ENCODE measurements around the gene WDR64.

WDR64 gene

DNA sequence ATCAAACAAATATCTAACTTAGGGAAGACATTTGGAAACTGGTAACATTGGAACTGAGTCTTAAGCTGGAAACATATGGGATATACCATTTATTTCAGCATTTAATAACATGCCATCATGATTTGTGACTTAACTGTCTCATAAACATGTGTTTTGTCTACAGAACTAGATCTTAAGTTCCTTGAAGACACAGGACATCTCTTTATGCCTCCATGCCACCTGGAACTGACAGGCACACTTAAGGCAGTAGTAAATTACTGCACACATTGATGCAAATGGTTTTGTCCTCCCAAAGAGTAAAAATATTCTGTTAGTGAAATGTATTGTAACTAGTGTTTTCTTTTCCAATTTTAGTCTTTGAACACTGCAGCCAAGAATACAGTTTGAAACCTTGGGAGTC is 194.3 kb downstream of the WDR64 start:
- no peak for TF ChIP-seq ISL1 (CRISPR knock-in tag; IDR thresholded peaks at IDR 0.05)
- TF ChIP-seq ZNF565 (CRISPR knock-in tag; conservative IDR thresholded peaks at IDR 0.05; ENCODE audit: low read depth) = no peak
- TF ChIP-seq BACH2 (CRISPR knock-in tag; IDR thresholded peaks at IDR 0.05; ENCODE audit: borderline replicate concordance) = no peak
- TF ChIP-seq ZFP30 (CRISPR knock-in tag; IDR thresholded peaks at IDR 0.05) = no peak
- TF ChIP-seq OSR1 (CRISPR knock-in tag; IDR thresholded peaks at IDR 0.05) = no peak
- TF ChIP-seq ZNF70 (CRISPR knock-in tag; IDR thresholded peaks at IDR 0.05) = no peak
- TF ChIP-seq PPARA (CRISPR knock-in tag; IDR thresholded peaks at IDR 0.05; ENCODE audit: borderline replicate concordance) = no peak
- TF ChIP-seq TCF4 (CRISPR knock-in tag; IDR thresholded peaks at IDR 0.05; ENCODE audit: borderline replicate concordance) = no peak
- no peak for TF ChIP-seq RARB (CRISPR knock-in tag; IDR thresholded peaks at IDR 0.05)
- TF ChIP-seq, protein P1, sequence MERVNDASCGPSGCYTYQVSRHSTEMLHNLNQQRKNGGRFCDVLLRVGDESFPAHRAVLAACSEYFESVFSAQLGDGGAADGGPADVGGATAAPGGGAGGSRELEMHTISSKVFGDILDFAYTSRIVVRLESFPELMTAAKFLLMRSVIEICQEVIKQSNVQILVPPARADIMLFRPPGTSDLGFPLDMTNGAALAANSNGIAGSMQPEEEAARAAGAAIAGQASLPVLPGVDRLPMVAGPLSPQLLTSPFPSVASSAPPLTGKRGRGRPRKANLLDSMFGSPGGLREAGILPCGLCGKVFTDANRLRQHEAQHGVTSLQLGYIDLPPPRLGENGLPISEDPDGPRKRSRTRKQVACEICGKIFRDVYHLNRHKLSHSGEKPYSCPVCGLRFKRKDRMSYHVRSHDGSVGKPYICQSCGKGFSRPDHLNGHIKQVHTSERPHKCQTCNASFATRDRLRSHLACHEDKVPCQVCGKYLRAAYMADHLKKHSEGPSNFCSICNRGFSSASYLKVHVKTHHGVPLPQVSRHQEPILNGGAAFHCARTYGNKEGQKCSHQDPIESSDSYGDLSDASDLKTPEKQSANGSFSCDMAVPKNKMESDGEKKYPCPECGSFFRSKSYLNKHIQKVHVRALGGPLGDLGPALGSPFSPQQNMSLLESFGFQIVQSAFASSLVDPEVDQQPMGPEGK (CRISPR knock-in tag; IDR thresholded peaks at IDR 0.05; ENCODE audit: borderline replicate concordance) = no peak
- TF ChIP-seq TOX (CRISPR knock-in tag; IDR thresholded peaks at IDR 0.05; ENCODE audit: borderline replicate concordance) = no peak
- no peak for TF ChIP-seq ARNTL (CRISPR knock-in tag; IDR thresholded peaks at IDR 0.05; ENCODE audit: borderline replicate concordance, low read depth)
- TF ChIP-seq ZFP3 (CRISPR knock-in tag; IDR thresholded peaks at IDR 0.05) = no peak
- TF ChIP-seq, protein P2, sequence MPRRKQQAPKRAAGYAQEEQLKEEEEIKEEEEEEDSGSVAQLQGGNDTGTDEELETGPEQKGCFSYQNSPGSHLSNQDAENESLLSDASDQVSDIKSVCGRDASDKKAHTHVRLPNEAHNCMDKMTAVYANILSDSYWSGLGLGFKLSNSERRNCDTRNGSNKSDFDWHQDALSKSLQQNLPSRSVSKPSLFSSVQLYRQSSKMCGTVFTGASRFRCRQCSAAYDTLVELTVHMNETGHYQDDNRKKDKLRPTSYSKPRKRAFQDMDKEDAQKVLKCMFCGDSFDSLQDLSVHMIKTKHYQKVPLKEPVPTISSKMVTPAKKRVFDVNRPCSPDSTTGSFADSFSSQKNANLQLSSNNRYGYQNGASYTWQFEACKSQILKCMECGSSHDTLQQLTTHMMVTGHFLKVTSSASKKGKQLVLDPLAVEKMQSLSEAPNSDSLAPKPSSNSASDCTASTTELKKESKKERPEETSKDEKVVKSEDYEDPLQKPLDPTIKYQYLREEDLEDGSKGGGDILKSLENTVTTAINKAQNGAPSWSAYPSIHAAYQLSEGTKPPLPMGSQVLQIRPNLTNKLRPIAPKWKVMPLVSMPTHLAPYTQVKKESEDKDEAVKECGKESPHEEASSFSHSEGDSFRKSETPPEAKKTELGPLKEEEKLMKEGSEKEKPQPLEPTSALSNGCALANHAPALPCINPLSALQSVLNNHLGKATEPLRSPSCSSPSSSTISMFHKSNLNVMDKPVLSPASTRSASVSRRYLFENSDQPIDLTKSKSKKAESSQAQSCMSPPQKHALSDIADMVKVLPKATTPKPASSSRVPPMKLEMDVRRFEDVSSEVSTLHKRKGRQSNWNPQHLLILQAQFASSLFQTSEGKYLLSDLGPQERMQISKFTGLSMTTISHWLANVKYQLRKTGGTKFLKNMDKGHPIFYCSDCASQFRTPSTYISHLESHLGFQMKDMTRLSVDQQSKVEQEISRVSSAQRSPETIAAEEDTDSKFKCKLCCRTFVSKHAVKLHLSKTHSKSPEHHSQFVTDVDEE (CRISPR knock-in tag; IDR thresholded peaks at IDR 0.05) = no peak
- ATAC-seq = no peak

DNA sequence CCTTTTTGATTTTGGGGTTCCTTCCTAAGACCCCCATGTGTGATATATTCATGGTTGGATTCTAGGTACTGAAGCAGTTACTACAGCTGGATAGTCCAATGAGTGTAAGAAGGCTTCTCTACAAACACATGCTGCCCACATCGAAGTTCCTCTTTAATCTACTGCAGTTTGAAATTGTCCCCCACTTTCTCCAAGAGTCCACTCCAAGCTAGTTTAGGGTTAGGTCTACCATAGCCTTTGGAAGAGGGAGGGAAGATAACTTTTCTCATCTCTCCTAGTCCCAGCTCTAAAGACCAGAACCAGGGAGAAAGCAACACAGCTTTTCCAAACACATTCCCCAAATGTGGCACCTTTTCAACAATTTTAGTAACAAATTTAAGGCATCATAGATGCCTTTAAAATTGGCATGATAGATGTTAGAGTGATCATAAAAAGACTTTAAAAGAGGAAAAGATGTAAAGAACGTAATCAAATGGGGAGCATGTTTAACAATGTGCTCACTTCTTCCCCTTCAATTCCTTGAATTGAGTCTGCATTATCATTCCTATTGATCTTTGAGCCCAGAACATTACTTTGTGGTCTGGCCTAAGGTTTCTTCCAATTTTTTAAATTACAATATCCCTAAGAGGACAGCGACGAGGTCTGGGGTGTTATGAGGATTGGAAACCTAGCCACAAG is 194.9 kb downstream of the WDR64 start:
- TF ChIP-seq ZNF8 (CRISPR knock-in tag; IDR thresholded peaks at IDR 0.05) (no peak), GLIS3 (CRISPR knock-in tag; IDR thresholded peaks at IDR 0.05) (no peak), ZC3H10 (CRISPR knock-in tag; IDR thresholded peaks at IDR 0.05) (no peak), ZNF565 (CRISPR knock-in tag; conservative IDR thresholded peaks at IDR 0.05; ENCODE audit: low read depth) (no peak), RARB (CRISPR knock-in tag; IDR thresholded peaks at IDR 0.05) (no peak), ZNF70 (CRISPR knock-in tag; IDR thresholded peaks at IDR 0.05) (no peak)
- TF ChIP-seq, protein P3, sequence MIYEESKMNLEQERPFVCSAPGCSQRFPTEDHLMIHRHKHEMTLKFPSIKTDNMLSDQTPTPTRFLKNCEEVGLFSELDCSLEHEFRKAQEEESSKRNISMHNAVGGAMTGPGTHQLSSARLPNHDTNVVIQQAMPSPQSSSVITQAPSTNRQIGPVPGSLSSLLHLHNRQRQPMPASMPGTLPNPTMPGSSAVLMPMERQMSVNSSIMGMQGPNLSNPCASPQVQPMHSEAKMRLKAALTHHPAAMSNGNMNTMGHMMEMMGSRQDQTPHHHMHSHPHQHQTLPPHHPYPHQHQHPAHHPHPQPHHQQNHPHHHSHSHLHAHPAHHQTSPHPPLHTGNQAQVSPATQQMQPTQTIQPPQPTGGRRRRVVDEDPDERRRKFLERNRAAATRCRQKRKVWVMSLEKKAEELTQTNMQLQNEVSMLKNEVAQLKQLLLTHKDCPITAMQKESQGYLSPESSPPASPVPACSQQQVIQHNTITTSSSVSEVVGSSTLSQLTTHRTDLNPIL (CRISPR knock-in tag; IDR thresholded peaks at IDR 0.05; ENCODE audit: low read depth) = no peak
- TF ChIP-seq, protein P4, sequence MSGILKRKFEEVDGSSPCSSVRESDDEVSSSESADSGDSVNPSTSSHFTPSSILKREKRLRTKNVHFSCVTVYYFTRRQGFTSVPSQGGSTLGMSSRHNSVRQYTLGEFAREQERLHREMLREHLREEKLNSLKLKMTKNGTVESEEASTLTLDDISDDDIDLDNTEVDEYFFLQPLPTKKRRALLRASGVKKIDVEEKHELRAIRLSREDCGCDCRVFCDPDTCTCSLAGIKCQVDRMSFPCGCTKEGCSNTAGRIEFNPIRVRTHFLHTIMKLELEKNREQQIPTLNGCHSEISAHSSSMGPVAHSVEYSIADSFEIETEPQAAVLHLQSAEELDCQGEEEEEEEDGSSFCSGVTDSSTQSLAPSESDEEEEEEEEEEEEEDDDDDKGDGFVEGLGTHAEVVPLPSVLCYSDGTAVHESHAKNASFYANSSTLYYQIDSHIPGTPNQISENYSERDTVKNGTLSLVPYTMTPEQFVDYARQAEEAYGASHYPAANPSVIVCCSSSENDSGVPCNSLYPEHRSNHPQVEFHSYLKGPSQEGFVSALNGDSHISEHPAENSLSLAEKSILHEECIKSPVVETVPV (CRISPR knock-in tag; IDR thresholded peaks at IDR 0.05) = no peak
- TF ChIP-seq, protein P2 (CRISPR knock-in tag; IDR thresholded peaks at IDR 0.05) = no peak
- no peak for ATAC-seq

DNA sequence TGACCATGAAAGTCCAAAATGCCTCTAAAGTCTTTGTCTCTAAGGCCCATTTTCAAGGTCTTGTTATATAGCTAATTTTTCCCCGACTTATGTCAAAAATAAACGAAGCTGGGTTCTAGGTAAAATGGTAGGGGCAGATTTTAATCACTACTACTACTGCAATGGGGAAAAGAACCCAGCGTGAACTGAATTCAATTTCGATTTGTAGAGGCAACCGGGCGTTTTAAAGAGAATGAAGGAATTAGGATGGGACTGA is 195.4 kb downstream of the WDR64 start:
- no peak for ATAC-seq
- TF ChIP-seq, protein P1 (CRISPR knock-in tag; IDR thresholded peaks at IDR 0.05; ENCODE audit: borderline replicate concordance) = no peak
- TF ChIP-seq, protein P5, sequence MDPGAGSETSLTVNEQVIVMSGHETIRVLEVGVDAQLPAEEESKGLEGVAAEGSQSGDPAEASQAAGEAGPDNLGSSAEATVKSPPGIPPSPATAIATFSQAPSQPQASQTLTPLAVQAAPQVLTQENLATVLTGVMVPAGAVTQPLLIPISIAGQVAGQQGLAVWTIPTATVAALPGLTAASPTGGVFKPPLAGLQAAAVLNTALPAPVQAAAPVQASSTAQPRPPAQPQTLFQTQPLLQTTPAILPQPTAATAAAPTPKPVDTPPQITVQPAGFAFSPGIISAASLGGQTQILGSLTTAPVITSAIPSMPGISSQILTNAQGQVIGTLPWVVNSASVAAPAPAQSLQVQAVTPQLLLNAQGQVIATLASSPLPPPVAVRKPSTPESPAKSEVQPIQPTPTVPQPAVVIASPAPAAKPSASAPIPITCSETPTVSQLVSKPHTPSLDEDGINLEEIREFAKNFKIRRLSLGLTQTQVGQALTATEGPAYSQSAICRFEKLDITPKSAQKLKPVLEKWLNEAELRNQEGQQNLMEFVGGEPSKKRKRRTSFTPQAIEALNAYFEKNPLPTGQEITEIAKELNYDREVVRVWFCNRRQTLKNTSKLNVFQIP (CRISPR knock-in tag; IDR thresholded peaks at IDR 0.05; ENCODE audit: borderline replicate concordance, low read depth) = no peak
- TF ChIP-seq SNAI2 (CRISPR knock-in tag; IDR thresholded peaks at IDR 0.05) (no peak), GLIS3 (CRISPR knock-in tag; IDR thresholded peaks at IDR 0.05) (no peak), PPARA (CRISPR knock-in tag; IDR thresholded peaks at IDR 0.05; ENCODE audit: borderline replicate concordance) (no peak), TOX (CRISPR knock-in tag; IDR thresholded peaks at IDR 0.05; ENCODE audit: borderline replicate concordance) (no peak), RARB (CRISPR knock-in tag; IDR thresholded peaks at IDR 0.05) (no peak), ZNF8 (CRISPR knock-in tag; IDR thresholded peaks at IDR 0.05) (no peak), ZNF70 (CRISPR knock-in tag; IDR thresholded peaks at IDR 0.05) (no peak), ISL1 (CRISPR knock-in tag; IDR thresholded peaks at IDR 0.05) (no peak)
- TF ChIP-seq, protein P4 (CRISPR knock-in tag; IDR thresholded peaks at IDR 0.05) = no peak
